ENCODE data around the gene CLRN2.

- TF ChIP-seq CTCF (IDR thresholded peaks at IDR 0.05; ENCODE audit: insufficient read depth, low read length) (no peak), GABPA (IDR thresholded peaks at IDR 0.05; ENCODE audit: low read depth) (no peak), REST (IDR thresholded peaks at IDR 0.05; ENCODE audit: insufficient replicate concordance, low read depth) (no peak)
Observed at GRCh38 chr4:17482716-17483115, 32.2 kb upstream of the CLRN2 start.

All from HL-60 (cell line).